ENCODE data around the gene FZD7. TPM values are rescaled to one million over a fixed set of nuclear protein-coding genes. Genes with fewer than 3 reads are reported as not detected.

FZD7 gene
- polyA plus RNA-seq, 5 donors, result 32.4 to 45.1 (median 35.7) TPM

DNA sequence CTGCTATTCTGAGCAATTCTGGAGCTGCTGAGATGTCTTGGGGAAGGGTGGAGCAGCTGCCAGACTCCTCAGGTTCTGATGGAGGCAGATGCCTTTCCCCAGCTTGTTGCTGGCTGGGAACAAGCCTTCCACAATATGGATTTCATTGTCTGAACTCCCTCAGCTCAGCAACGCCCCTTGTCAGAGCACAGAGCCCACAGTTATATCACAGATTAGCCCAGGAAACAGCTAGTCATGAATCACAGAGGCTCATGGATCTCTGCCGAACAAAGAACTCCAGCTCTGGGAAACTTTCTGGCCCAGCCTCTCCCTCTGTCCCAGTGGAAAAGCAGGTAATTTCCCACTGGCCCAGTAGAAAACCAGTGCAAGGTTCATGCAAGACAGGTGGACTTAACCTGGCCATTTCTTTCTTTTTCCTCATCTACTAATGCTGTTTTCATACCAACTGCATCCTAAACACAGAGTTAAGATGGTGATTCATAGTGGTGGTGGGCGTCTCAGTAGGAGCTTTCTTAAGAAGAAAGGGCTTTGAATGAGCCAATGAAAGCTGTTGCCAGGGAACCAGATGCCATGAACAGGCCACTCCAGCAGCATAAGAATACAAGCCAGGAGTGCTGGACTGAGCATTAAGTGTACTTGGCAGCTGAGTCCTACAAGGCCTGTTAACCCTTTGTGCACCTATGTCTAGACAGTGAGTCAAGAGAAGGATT lies 30.7 kb downstream of the FZD7 start:
- peak; percentile 70 to 77 for DNase-seq

- DNase-seq, result no peak
These were observed 31.2 kb downstream of the FZD7 start for GRCh38 chr2:202064881-202065230.

GRCh38 chr2:202065876-202066275 lies 32.2 kb downstream of the FZD7 start:
- no peak for DNase-seq

DNA sequence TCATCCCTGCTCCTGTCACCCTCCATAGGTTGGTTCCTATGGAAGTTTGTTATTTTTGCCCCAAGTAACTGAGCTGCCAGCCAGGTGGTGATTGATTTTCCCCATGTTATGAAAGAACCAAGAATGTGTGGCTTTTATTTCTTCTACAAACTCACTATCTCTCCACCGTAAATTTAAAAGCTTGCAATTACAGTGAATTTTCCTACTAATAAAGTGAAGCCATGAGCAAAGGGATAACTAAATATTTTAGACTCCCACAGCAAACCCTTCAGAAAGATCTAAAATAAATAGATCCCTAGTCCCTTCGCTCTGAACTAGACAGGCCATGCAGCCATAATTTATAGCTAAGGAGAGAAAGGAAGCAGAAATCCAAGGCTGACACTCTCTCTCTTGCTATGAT lies 33.2 kb downstream of the FZD7 start:
- no peak for DNase-seq

GRCh38 chr2:202067589-202067988 lies 33.9 kb downstream of the FZD7 start:
- DNase-seq, result no peak

DNA sequence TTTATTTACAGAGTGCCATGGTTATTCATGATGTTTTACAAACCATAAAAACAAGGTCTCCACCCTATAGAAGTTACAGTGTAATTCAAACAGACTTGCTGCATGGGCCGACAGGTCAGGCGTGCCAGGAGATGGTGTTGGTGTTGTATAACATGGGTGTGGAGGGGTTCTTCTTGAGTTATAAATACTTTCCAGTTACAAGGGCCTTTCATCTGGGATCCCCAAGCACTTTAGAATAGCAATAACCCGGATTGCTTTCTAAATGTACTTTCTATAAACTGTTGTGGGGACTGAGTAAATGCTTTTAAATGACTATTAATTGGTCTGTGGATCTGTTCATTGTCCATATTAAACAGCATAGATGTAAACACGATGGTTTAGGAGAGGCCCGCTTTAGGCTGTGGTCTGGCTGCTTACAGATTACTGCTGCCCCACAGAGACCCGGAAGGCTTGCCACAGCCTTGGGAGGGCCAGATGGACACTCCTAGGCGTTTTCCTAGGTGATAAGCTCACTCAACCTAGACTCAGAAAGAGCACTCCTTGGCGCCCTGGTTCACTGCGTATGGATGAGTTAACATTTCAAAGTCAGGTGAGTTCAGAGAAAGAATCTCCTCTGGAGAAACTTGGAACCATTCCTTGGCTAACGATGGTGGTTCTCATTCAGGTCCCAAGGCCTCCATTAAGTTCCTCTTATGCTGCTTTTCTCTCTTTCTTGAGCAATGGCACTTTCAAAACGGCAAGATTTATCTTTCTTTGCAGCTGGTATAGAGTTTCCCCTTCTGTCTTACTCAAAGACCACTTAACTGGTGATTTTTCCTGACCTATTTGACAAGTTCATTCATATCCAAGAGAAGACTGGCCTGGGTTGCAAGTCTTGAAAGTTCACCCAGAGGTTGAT lies 35.8 kb downstream of the FZD7 start:
- DNase-seq, result no peak

DNA sequence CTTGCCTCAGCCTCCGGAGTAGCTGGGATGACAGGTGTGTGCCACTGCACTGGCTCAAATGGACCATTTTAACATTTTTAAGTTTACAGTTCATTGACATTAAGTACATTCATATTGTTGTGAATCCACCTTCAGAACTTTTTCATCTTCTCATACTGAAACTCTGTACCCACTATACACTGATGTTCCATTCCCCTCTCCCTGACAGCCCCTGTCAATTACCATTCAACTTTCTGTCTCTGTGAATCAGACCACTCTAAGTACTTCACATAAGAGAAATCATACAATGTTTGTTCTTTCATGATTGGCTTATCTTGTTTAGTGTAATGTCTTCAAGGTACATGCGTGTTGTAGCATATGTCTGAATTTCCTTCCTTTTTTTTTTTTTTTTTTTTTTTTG lies 37.5 kb downstream of the FZD7 start:
- DNase-seq, result no peak

DNA sequence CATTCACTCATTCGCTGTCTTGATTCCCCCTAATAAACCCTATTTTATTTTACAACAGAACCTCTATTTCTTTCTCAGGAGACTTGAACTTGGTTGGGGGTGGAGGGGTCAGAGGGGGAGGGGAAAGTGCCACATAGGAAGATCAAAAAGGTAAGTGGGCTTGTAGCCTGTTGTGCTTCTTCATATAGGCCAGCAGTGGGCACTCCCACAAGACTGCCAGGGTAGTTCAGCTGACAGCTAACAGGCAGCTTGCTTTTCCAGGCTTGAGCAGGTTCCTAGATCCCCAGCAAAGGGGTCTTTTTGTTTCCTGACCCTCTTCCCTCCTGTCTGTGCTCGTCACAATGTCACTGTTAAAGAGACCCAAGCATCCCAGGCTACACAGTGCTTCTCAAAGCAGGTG lies 38.6 kb downstream of the FZD7 start:
- DNase-seq, result no peak

DNA sequence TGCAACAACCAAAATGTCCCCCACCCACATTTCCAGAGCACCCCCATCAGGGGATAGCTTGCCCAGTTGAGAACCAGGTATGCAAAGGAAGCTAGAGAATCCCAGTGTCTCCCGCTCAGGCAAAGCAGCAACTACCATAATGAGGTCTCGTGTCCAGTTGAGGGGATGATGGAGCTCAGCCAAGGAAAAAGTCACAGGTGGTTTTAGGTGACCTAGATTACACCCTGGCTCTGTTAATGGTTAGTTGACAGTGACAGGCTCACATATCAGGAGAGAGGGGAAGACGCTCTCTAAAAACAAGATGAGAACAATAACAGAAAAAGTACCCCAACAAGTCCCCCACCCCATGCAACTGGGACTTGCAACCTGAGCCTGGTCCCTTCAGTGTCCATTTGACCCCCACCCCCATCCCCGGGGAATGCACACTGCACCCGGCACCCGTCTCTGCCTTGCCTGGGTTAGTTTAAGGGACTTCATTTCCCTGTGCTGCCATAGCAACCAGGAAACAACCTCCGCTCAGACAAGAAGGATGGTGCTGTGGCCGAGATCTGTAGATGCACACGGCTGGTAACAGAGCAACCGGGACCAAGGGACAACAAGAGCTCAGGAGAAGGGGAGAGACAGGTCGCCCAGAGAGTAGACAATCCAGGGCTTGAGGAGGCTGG lies 39.2 kb downstream of the FZD7 start, which contains the start of gene KIAA2012:
Gene KIAA2012, plus strand, starts transcription at position 519 of the 665 bp plus-strand sequence. CDS start 373 bp downstream, outside the sequence.
- DNase-seq, result no peak

GRCh38 chr2:202074324-202074723 lies 40.7 kb downstream of the FZD7 start:
- no peak for DNase-seq

GRCh38 chr2:202079310-202079709 lies 45.7 kb downstream of the FZD7 start:
- no peak for DNase-seq

- no peak for DNase-seq
These were observed 50.6 kb downstream of the FZD7 start for GRCh38 chr2:202084265-202084664.

Other genes starting within 250 kb of the FZD7 start
- gene CDK15, start 227.3 kb upstream of the FZD7 start, polyA plus RNA-seq (ENCODE audit: insufficient read depth in 1 of 5, insufficient read length in 5 of 5, low replicate concordance in 1 of 5), result under 1 TPM; 0.24 to 0.36 (median 0.30) TPM
- 1 to 10 TPM in 4 of 5 donors, under 1 TPM in 1; 0.46 to 2.7 (median 1.5) TPM for gene KIAA2012, start 39.4 kb downstream of the FZD7 start, polyA plus RNA-seq (ENCODE audit: insufficient read depth in 1 of 5, insufficient read length in 5 of 5, low replicate concordance in 1 of 5)
- 100 to 1,000 TPM; 140 to 198 (median 172) TPM for gene SUMO1, start 204.7 kb downstream of the FZD7 start, polyA plus RNA-seq (ENCODE audit: insufficient read depth in 1 of 5, insufficient read length in 5 of 5, low replicate concordance in 1 of 5)
- 100 to 1,000 TPM in 4 of 5 donors, 10 to 100 TPM in 1; 91.6 to 120 (median 112) TPM for gene NOP58, start 231.9 kb downstream of the FZD7 start, polyA plus RNA-seq (ENCODE audit: insufficient read depth in 1 of 5, insufficient read length in 5 of 5, low replicate concordance in 1 of 5)